IPS-20b (cell line): ENCODE measurements around the gene PDZRN3.
"Not testable (repeated sequence)": the region's sequence is repeated elsewhere in the genome, so short reads cannot be mapped to it uniquely, and the experiment has no call there.

Experiments
- H3K27ac ChIP-seq: one replicate; pipeline ENCODE4 v1.5.1; 2013; ENCODE audit warnings: low read length
- H3K27me3 ChIP-seq: 2 replicates; pipeline ENCODE4 v1.6.1; 2013; ENCODE audit warnings: mild to moderate bottlenecking, low read length, inconsistent platforms; ENCODE audit not compliant: insufficient read depth
- H3K36me3 ChIP-seq: 2 replicates; pipeline ENCODE4 v1.6.1; 2013; ENCODE audit warnings: low read depth, mild to moderate bottlenecking, inconsistent platforms, low read length, moderate library complexity; ENCODE audit not compliant: insufficient read depth
- H3K4me1 ChIP-seq: 2 replicates; pipeline ENCODE4 v1.6.1; 2013; ENCODE audit warnings: mild to moderate bottlenecking, control low read depth, inconsistent platforms, low read length, moderate library complexity; ENCODE audit not compliant: insufficient read depth
- H3K4me3 ChIP-seq: 2 replicates; pipeline ENCODE4 v1.5.1; 2013; ENCODE audit warnings: mild to moderate bottlenecking, low read length, inconsistent platforms
- H3K9ac ChIP-seq: 2 replicates; pipeline ENCODE4 v1.6.1; 2013; ENCODE audit warnings: low read depth, mild to moderate bottlenecking, inconsistent platforms, low read length, moderate library complexity
- H3K9me3 ChIP-seq: 2 replicates; pipeline ENCODE4 v1.6.1; 2013; ENCODE audit warnings: mild to moderate bottlenecking, low read depth, low read length, inconsistent platforms; ENCODE audit not compliant: insufficient read depth

The PDZRN3 gene

GRCh38 chr3:73467211-73467610 lies 157.5 kb downstream of the PDZRN3 start:
- Histone ChIP-seq H3K4me1 (no peaks in the 10 kb centered on the region; the same call in 1 of the 2 replicates), H3K27ac (no peak overlapping the region), H3K27me3 (no peaks in the 10 kb centered on the region), H3K36me3 (no peaks in the 10 kb centered on the region), H3K4me3 (no peak overlapping the region), H3K9me3 (no peaks in the 10 kb centered on the region), H3K9ac (no peak overlapping the region)

- Histone ChIP-seq H3K4me1 (no peaks in the 10 kb centered on the region; the same call in 1 of the 2 replicates), H3K9ac (no peak overlapping the region), H3K9me3 (no peaks in the 10 kb centered on the region), H3K36me3 (no peaks in the 10 kb centered on the region), H3K27ac (no peak overlapping the region), H3K4me3 (no peak overlapping the region), H3K27me3 (no peaks in the 10 kb centered on the region)
These were observed 158.8 kb downstream of the PDZRN3 start for GRCh38 chr3:73465926-73466325.

GRCh38 chr3:73464126-73464525 lies 160.6 kb downstream of the PDZRN3 start:
- not testable (repeated sequence) for H3K27me3 ChIP-seq, H3K27ac ChIP-seq, H3K4me1 ChIP-seq, H3K4me3 ChIP-seq, H3K36me3 ChIP-seq, H3K9me3 ChIP-seq, H3K9ac ChIP-seq

GRCh38 chr3:73461547-73461946 lies 163.2 kb downstream of the PDZRN3 start:
- Histone ChIP-seq H3K36me3 (no peaks in the 10 kb centered on the region), H3K9ac (no peak overlapping the region), H3K4me1 (no peaks in the 10 kb centered on the region; the same call in 1 of the 2 replicates), H3K27ac (no peak overlapping the region), H3K4me3 (no peak overlapping the region), H3K9me3 (no peaks in the 10 kb centered on the region), H3K27me3 (no peaks in the 10 kb centered on the region)

GRCh38 chr3:73459711-73460110 lies 165.0 kb downstream of the PDZRN3 start:
- no peak overlapping the region for H3K27ac ChIP-seq
- H3K4me3 ChIP-seq = no peak overlapping the region
- H3K27me3 ChIP-seq = no peaks in the 10 kb centered on the region
- no peaks in the 10 kb centered on the region for H3K36me3 ChIP-seq
- no peaks in the 10 kb centered on the region for H3K9me3 ChIP-seq
- H3K9ac ChIP-seq = no peak overlapping the region
- H3K4me1 ChIP-seq = no peaks in the 10 kb centered on the region

- H3K4me3 ChIP-seq = no peak overlapping the region
- no peak overlapping the region for H3K27ac ChIP-seq
These were observed 171.1 kb downstream of the PDZRN3 start for GRCh38 chr3:73453666-73454065.

GRCh38 chr3:73452729-73453128 lies 172.0 kb downstream of the PDZRN3 start:
- Histone ChIP-seq H3K36me3 (no peaks in the 10 kb centered on the region), H3K4me3 (no peak overlapping the region), H3K9me3 (no peaks in the 10 kb centered on the region), H3K9ac (no peak overlapping the region), H3K27me3 (no peaks in the 10 kb centered on the region), H3K27ac (no peak overlapping the region), H3K4me1 (peaks cover 26% of the 10 kb centered on the region)

More at GRCh38 chr3:73453666-73454065, 171.1 kb downstream of the PDZRN3 start:
- Histone ChIP-seq H3K27me3 (no peaks in the 10 kb centered on the region), H3K36me3 (no peaks in the 10 kb centered on the region), H3K9ac (no peak overlapping the region), H3K9me3 (no peaks in the 10 kb centered on the region), H3K4me1 (peaks cover 24% of the 10 kb centered on the region)

GRCh38 chr3:73451301-73451944 lies 173.3 kb downstream of the PDZRN3 start:
- Histone ChIP-seq H3K27ac (no peak overlapping the region), H3K9me3 (no peaks in the 10 kb centered on the region), H3K27me3 (no peaks in the 10 kb centered on the region; the same call in 1 of the 2 replicates), H3K36me3 (no peaks in the 10 kb centered on the region), H3K9ac (no peak overlapping the region), H3K4me3 (no peak overlapping the region), H3K4me1 (peaks cover 26% of the 10 kb centered on the region)

- Histone ChIP-seq H3K9ac (no peak overlapping the region), H3K4me1 (peaks cover 26% of the 10 kb centered on the region), H3K36me3 (no peaks in the 10 kb centered on the region), H3K27me3 (no peaks in the 10 kb centered on the region; the same call in 1 of the 2 replicates), H3K9me3 (no peaks in the 10 kb centered on the region), H3K27ac (no peak overlapping the region), H3K4me3 (no peak overlapping the region)
These were observed 175.0 kb downstream of the PDZRN3 start for GRCh38 chr3:73449774-73450173.

- Histone ChIP-seq H3K27ac (no peak overlapping the region), H3K4me1 (peaks cover 26% of the 10 kb centered on the region), H3K27me3 (no peaks in the 10 kb centered on the region; the same call in 1 of the 2 replicates), H3K9ac (no peak overlapping the region), H3K36me3 (no peaks in the 10 kb centered on the region), H3K9me3 (no peaks in the 10 kb centered on the region), H3K4me3 (no peak overlapping the region)
These were observed 175.9 kb downstream of the PDZRN3 start for GRCh38 chr3:73448761-73449301.

- H3K27ac ChIP-seq = no peak overlapping the region
- H3K4me3 ChIP-seq = no peak overlapping the region
- H3K9me3 ChIP-seq = no peaks in the 10 kb centered on the region
- H3K4me1 ChIP-seq = peaks cover 26% of the 10 kb centered on the region
- no peaks in the 10 kb centered on the region; the same call in 1 of the 2 replicates for H3K27me3 ChIP-seq
- no peak overlapping the region for H3K9ac ChIP-seq
- no peaks in the 10 kb centered on the region for H3K36me3 ChIP-seq
These were observed 176.7 kb downstream of the PDZRN3 start for GRCh38 chr3:73448041-73448440.

- Histone ChIP-seq H3K27ac (no peak overlapping the region), H3K4me1 (peaks cover 26% of the 10 kb centered on the region), H3K4me3 (no peak overlapping the region)
These were observed 177.6 kb downstream of the PDZRN3 start for GRCh38 chr3:73447111-73447510.

More at GRCh38 chr3:73447111-73447510, 177.6 kb downstream of the PDZRN3 start:
- Histone ChIP-seq H3K9me3 (no peaks in the 10 kb centered on the region), H3K9ac (no peak overlapping the region), H3K27me3 (no peaks in the 10 kb centered on the region; the same call in 1 of the 2 replicates), H3K36me3 (no peaks in the 10 kb centered on the region)
